Prostate gland (tissue), 2 donors: ENCODE results near the gene GPRC5D. TPM values are rescaled to one million over a fixed set of nuclear protein-coding genes. Genes with fewer than 3 reads are reported as not detected.

Experiments
- DNase-seq: peaks from one replicate; pipeline ENCODE4 v3.0.0-alpha.2; 2019; ENCODE audit warnings: low spot score
- H3K27ac ChIP-seq, 2 donors: fragments of 200-600 bp; sonication (generic); 2 replicates each; pipeline ENCODE4 v1.5.1; 2017 to 2019
- H3K27me3 ChIP-seq: fragments of 200-600 bp; sonication (generic); replicated peaks from 2 replicates; pipeline ENCODE4 v1.5.1; 2019; ENCODE audit not compliant: insufficient read depth
- H3K36me3 ChIP-seq, 2 donors: fragments of 200-600 bp; sonication (generic); 1 replicate in 1 of 2; 2 replicates in 1 of 2; pipeline versions ENCODE4 v1.5.1 to v1.8.1; 2017 to 2019
- H3K4me1 ChIP-seq: fragments of 200-600 bp; sonication (generic); replicated peaks from 2 replicates; pipeline ENCODE4 v1.5.1; 2019
- H3K4me3 ChIP-seq, 2 donors: fragments of 200-600 bp; sonication (generic); 2 replicates each; pipeline ENCODE4 v1.5.1; 2017 to 2019
- H3K9me3 ChIP-seq: fragments of 200-600 bp; sonication (generic); 2 replicates; pipeline ENCODE4 v1.5.1; 2017
- CTCF ChIP-seq, 4 experiments: fragments of 200-600 bp in 2 of 4; fragments of 450-650 bp in 2 of 4; sonication (generic) in 2 of 4; IDR thresholded peaks; 1 replicate in 3 of 4; 2 replicates in 1 of 4; pipeline ENCODE4 v1.5.1; 2016 to 2019; ENCODE audit warnings: antibody characterized with exemption in 4 of 4, mild to moderate bottlenecking in 2 of 4, moderate library complexity in 2 of 4
- POLR2A ChIP-seq: fragments of 450-650 bp; IDR thresholded peaks from one replicate; pipeline ENCODE4 v1.6.1; 2016; ENCODE audit warnings: antibody characterized with exemption, mild to moderate bottlenecking
- POLR2AphosphoS5 ChIP-seq: sonication (generic); formaldehyde crosslinking; IDR thresholded peaks from one replicate; pipeline ENCODE4 v1.6.1; 2017; ENCODE audit warnings: antibody characterized with exemption
- WGBS: methylation state at CpG from one replicate; pipeline ENCODE4 v1.1.5; 2018; 5-methylcytosine and 5-hydroxymethylcytosine counted together
- intact Hi-C: fragments of 100-400 bp; cut with DNase I; formaldehyde crosslinking; loops from one replicate; pipeline ENCODE4 v1.14.2; 2022
- total RNA-seq, 2 donors: library from RNA; depleted of rRNA; stranded (reverse); fragments of >200 nt; gene quantifications; one replicate each; pipeline ENCODE4 v1.1.0, GENCODE V29; 2016

Gene GPRC5D
- total RNA-seq, 2 donors from 2014 or later = not detected

DNA sequence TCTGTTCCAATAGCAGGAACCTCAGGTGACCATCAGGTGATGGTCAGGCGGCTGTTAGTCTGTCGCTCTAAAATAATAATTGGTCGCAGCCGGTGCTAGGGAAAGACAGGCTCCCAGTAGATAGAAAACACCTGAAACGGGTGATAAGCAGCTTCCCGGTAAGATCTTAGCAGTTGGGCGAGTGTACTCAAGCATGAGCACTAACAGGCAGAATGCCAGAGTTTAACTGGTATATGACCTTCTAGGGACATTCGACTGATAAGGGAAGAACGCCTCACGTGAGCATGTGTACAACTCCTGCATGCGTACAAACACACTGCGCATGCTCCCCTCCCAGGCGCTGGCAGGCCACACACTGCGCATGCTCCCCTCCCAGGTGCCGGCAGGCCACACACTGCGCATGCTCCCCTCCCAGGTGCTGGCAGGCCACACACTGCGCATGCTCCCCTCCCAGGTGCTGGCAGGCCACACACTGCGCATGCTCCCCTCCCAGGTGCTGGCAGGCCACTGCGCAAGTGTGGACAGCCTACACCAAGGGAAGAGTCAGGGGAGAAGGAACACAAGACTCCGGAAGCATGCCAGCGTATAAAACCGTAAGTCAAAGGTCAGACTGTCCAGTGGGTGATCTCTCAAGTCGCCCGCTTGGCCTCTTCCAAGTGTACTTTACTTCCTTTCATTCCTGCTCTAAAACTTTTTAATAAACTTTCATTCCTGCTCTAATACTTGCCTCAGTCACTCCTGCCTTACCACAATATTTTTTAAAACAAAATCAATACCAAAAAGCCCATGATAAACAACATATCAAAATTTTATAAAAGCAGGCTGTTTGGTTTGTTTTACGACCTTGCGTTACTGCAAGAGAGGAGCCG, 24.5 kb downstream of the GPRC5D start:
- peak; percentile 66 for DNase-seq
- intact Hi-C loops = no loop called here
- TF ChIP-seq POLR2AphosphoS5 (peak; percentile 75), POLR2A (no peak)
- Histone ChIP-seq H3K4me3 (peak overlapping the region; percentile 29 to 32), H3K27ac (peak overlapping the region in 1 of 2 donors; percentile 41), H3K27me3 (no peaks in the 10 kb centered on the region), H3K36me3 (no peaks in the 10 kb centered on the region), H3K4me1 (no peaks in the 10 kb centered on the region), H3K9me3 (no peaks in the 10 kb centered on the region)
- WGBS = 58% methylated on average over 27 of the region's 27 CpGs

- H3K27ac ChIP-seq = no peak overlapping the region
- H3K9me3 ChIP-seq = no peaks in the 10 kb centered on the region
- no peaks in the 10 kb centered on the region for H3K27me3 ChIP-seq
- TF ChIP-seq POLR2AphosphoS5 (no peak), POLR2A (no peak), CTCF (IDR thresholded peaks at IDR 0.05) (no peak)
- 94% methylated on average over 18 of the region's 18 CpGs for WGBS
- no peak overlapping the region for H3K4me3 ChIP-seq
- intact Hi-C loops = no loop called here
- no peaks in the 10 kb centered on the region for H3K4me1 ChIP-seq
- no peak for DNase-seq
- no peaks in the 10 kb centered on the region for H3K36me3 ChIP-seq
Measured at GRCh38 chr12:12926571-12927071, 25.3 kb downstream of the GPRC5D start.

DNA sequence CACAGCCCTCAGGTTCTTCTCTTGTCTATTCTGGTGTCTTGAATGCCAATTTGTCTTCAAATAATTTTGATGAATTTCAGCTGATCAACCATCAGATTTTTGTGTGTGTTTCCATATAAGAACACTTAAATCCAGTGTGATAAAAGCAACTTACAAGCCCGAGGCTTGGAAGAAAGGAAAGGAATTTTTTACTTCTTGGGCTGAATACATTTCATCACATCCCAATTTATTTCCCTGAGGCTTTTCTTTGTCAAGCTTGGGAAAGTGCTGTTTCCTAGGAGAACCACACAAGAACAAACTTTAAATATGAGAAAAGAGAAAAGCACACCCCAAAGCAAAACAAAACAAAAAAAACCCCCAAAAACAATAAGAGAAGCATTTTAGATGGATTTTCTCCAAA, 26.6 kb downstream of the GPRC5D start:
- Histone ChIP-seq H3K4me3 (no peak overlapping the region), H3K36me3 (no peaks in the 10 kb centered on the region), H3K27me3 (no peaks in the 10 kb centered on the region), H3K9me3 (no peaks in the 10 kb centered on the region), H3K4me1 (no peaks in the 10 kb centered on the region), H3K27ac (no peak overlapping the region)
- TF ChIP-seq POLR2A = no peak
- TF ChIP-seq POLR2AphosphoS5 = no peak
- no peak for TF ChIP-seq CTCF (IDR thresholded peaks at IDR 0.05)
- DNase-seq = no peak
- intact Hi-C loops = no loop called here
- WGBS = 47% methylated on average over 1 of the region's 1 CpG

DNA sequence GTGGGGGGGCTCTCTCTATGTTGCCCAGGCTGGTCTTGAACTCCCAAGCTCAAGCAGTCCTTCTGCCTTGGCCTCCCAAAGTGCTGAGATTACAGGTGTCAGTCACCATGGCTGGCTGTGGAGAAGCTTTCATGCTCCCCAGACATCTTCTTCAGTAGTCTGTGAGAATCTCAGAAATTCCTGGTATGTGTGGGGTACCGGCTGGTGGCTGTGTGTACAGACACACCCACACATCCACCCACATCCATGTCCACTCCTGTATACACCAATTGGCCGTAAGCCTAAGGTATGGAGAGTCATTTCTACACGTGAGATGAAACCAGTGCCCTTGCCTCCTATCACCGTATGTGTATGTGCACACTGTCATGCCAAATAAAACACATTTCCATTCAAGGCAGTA, 27.8 kb downstream of the GPRC5D start:
- DNase-seq = no peak
- 74% methylated on average over 4 of the region's 4 CpGs for WGBS
- Histone ChIP-seq H3K9me3 (no peaks in the 10 kb centered on the region), H3K4me3 (no peak overlapping the region), H3K4me1 (no peaks in the 10 kb centered on the region), H3K27ac (no peak overlapping the region), H3K36me3 (no peaks in the 10 kb centered on the region), H3K27me3 (no peaks in the 10 kb centered on the region)
- no peak for TF ChIP-seq POLR2A
- TF ChIP-seq POLR2AphosphoS5 = no peak
- TF ChIP-seq CTCF (IDR thresholded peaks at IDR 0.05) = no peak
- intact Hi-C loops = no loop called here

- intact Hi-C loops = no loop called here
- no peaks in the 10 kb centered on the region for H3K27me3 ChIP-seq
- no peaks in the 10 kb centered on the region for H3K36me3 ChIP-seq
- H3K27ac ChIP-seq = no peak overlapping the region
- no peaks in the 10 kb centered on the region for H3K9me3 ChIP-seq
- whole genome bisulfite sequencing = 80% methylated on average over 7 of the region's 7 CpGs
- no peak overlapping the region for H3K4me3 ChIP-seq
- no peaks in the 10 kb centered on the region for H3K4me1 ChIP-seq
- TF ChIP-seq POLR2AphosphoS5 (no peak), CTCF (IDR thresholded peaks at IDR 0.05) (no peak)
- DNase-seq = no peak
Measured at GRCh38 chr12:12922978-12923377, 29.0 kb downstream of the GPRC5D start.
